ENCODE results near the gene CCDC192.
"Not testable (repeated sequence)": the region's sequence is repeated elsewhere in the genome, so short reads cannot be mapped to it uniquely, and the experiment has no call there.

CCDC192 gene

DNA sequence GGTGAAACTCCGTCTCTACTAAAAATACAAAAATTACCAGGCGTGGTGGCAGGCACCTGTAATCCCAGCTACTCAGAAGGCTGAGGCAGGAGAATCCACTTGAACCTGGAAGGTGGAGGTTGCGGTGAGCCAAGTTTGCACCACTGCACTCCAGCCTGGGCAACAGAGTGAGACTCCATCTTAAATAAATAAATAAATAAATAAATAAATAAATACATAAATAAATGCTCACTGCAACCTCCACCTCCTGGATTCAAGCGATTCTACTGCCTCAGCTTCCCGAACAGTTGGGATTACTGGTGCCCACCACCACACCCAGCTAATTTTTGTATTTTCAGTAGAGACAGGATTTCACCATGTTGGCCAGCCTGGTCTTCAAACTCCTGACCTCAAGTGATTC is 144.4 kb downstream of the CCDC192 start:
- not testable (repeated sequence) for DNase-seq (ENCODE audit: low read depth)

DNA sequence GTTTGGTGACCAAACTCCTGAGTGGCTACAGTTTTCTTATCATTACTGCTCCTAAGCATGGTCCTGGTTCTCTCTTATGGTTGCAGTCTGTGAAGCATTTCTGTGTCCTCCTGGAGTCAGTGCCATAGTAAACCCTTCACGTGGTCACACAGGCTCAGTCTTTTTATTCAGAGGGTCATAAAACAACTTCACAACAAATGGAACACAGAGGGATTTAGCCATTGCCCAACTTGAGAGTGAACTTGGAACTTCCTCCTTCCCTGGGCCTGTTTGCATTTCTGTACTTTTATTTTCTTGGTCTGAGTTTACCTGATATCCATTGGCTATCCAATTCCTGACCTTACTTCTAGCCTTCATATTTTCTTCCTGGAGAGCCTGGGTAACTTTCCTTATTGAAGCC is 144.9 kb downstream of the CCDC192 start:
- no peak for DNase-seq (ENCODE audit: low read depth)

DNA sequence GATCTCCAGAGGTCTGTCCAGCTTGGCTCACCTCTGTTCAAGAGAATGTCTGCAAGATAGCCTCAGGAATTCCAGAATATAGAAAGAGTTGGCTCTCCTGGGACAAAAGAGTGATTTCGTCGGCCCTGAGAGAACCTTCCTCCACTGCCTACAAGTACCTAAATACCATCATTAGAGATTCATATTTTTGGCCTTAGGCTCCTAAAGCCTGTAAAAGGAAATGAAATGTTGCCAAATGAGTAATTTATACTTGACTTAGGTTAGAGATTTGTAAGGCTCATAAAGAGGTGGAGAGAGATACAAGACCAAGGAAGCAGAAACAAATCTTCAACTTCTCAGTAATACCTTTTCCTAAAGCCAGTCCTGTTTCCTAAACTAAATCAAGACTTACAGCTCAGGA is 146.2 kb downstream of the CCDC192 start:
- no peak for DNase-seq (ENCODE audit: low read depth)

DNA sequence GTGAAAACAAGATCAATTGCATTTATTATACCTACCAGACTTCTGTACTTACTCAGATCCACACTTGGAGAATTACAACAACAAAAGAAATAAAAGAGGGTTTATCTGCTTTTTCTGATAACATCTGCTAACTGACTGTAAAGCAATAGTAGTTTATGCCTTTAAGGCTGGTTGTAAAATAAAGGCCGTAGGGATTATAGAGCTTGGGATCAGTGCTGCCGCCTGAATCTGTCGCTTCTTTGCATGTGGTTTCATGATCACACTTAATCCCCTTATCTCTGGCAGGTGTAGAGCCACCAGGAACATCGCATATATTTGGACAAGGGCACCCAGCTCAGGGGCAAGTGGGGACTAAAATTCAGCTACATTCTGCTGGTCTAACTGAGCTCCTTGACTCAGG is 146.7 kb downstream of the CCDC192 start:
- no peak for DNase-seq (ENCODE audit: low read depth)

DNA sequence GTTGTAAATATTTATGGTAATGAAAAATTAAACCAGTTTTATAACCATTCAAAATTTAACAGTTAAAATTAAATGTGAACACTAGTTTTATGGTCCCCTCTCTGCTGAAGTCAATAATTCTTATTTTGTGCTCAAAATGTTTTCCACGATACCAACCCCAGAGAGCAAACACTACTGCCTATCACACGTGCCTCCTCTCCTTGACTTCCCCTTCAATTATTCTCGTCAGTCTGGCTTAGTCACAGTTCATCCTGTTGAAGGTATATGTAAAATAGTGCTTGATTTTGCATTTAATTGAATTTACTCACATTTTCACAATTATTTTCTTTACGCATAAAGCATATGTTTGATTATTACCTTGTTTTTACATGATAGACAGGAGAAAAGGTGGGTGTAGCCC is 148.8 kb downstream of the CCDC192 start:
- no peak for DNase-seq (ENCODE audit: low read depth)

DNA sequence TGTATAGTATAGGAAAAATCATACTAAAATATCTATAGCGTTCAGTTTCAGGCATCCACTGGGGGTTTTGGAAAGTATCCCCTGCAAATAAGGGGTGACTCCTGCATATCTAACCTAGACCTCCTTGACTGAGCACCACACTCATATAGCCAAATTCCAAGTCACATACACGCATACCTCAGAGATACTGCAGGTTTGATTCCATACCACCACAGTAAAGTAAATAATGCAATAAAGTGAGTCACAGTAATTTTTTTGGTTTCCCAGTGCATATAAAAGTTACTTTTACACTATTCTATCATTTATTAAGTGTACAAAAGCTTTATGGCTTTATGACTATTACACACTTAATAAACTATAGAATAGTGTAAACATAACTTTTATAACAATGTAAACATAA is 151.3 kb downstream of the CCDC192 start:
- DNase-seq (ENCODE audit: low read depth): no peak

DNA sequence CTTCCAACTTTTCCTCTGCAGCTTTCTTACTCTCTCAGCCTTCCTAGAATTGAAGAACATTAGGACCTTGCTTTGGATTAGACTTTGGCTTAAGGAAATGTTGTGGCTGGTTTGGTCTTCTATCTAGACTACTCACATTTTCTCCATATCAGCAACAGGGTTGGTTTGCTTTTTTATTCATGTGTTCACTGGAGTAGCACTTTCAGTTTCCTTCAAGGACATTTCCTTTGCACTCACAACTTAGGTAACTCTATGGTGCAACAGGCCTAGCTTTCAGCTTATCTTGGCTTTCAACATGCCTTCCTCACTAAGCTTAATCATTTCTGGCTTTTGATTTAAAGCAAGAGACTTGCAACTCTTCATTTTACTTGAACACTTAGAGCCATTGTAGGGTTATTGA is 153.1 kb downstream of the CCDC192 start:
- DNase-seq (ENCODE audit: low read depth): no peak

DNA sequence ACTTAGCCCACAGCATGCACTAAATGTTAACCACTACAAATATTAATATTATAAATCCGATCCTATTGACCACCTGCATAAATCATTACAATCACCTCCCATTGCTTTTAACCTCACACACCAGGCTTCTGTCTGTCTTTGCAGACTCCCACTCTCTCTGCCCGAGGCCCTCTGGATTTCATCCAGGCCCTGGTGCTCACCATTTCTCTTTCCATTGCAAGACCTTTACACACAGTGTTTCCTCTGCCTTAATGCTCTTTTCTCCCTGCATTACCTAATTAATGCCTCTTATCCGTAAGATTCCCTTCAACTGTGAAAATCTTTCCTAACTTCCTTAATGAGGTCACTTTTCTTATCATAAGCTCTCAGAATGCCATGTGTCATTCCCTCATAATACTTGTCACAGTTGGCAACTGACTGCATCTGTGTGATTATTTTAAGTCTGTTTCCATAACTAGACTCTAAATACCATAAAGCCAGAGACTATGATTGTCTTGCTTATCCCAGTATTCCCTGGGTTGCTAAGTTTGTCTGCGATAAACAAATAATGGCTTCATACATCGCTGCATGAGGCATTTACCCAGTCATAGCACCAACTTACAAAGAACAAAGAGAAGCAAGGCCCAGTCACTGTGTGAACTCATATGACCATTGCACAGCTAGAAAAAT is 155.1 kb downstream of the CCDC192 start:
- no peak for DNase-seq (ENCODE audit: low read depth)

DNA sequence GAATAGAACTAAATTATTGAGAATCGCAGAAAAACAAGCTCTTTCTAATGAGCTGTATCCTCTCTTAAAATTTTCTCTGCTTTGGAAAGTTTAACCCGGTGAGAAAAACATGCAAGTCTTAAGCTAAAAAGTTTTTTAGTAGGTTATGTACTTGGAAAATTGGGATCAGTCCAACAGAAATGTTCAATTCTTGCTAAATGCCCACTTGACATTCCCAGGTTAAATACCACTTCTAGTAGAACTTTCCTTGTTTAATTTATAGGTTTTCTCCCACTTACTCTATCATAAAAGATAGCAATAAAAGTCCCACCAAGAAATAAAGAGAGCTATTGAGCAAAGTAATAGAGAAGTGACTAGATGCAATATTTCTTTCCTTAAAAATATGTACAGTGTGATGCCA is 157.1 kb downstream of the CCDC192 start:
- DNase-seq (ENCODE audit: low read depth): no peak

DNA sequence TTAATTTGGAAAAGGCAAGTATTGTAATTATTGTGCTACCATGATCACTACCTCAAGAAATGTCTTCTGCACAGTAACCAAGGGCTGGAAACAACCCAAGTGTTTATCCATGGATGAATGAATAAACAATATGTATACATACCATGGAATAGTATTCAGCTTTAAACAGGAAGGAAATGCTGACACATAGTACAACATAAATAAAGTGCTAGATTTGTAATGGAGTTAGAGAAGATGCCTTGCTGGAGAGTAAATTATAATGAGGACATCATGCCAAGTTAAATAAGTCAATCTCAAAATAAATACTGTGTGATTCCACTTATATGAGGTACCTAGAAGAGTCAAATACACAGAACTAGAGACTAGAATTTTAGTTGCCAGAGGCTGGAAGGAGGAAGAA is 160.0 kb downstream of the CCDC192 start:
- no peak for DNase-seq (ENCODE audit: low read depth)

DNA sequence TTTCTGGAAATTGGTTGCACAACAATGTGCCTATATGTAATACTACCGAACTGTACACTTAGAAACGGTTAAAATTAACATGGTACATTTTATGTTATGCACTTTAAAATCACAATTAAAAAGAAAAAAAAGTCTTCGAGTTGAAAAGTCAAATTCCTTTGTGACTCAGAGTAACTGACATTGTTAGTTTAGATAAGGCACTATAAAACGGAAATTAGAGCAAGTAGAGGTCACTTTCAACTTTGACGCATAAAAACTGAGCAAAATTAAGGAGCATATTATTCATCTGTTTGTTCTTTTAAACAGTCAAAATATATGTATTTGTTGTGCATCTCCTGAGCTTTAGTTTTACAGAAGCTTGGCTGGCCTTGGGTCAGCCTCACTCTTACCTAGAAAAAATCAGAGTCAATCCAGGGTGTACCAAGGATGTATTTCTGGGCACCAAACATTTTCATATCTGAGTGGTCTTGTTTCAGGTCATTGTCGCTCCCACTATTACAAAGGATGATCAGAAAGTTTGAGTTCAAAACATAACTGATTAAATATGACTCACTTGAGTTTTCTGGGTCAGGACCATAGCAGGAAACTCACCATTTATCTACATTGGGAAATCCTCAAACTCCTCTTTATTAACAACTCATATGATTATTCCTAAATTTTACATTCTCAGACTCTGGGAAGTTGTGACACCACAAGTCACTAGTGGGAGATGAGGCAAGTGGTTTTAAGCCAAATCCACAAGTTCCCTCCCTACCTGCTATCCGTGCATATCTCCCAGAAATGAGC is 160.6 kb downstream of the CCDC192 start:
- no peak for DNase-seq (ENCODE audit: low read depth)

DNA sequence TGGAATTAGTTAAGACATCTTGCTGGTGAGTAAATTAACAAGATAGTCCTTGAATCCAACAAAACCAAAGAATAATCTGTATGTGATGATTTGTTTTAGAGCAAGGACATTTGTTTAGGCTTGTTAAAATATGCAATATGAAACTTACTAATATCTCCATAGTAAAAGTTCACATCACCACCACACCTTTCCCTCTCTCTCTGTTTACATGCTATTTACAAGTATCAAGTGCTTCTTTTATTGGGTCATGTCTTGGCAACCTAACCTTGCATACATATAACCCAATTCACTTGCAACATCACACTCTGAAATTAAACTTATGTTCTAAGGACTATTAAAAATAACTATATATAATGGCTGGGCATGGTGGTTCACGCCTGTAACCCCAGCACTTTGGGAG is 161.3 kb downstream of the CCDC192 start:
- DNase-seq (ENCODE audit: low read depth): no peak

DNA sequence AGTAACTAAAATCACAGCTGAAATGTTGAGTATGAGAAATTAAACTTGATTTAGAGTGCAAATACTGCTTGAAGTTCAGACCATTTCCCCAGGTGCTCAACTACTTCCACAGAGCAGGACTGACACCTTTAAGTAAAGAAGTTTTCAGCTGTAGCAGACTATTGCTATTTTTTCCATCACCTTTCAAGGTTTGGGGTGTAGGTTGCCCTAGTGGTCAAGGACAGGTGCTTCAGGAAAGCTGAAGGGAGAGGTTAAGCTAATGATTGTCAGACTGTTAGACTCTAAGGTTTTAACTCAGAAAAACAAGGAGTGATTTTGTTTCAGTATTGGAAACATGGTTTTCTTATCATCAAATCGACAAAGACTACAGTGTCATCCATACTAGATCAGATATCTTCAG is 162.1 kb downstream of the CCDC192 start:
- DNase-seq (ENCODE audit: low read depth): no peak

DNA sequence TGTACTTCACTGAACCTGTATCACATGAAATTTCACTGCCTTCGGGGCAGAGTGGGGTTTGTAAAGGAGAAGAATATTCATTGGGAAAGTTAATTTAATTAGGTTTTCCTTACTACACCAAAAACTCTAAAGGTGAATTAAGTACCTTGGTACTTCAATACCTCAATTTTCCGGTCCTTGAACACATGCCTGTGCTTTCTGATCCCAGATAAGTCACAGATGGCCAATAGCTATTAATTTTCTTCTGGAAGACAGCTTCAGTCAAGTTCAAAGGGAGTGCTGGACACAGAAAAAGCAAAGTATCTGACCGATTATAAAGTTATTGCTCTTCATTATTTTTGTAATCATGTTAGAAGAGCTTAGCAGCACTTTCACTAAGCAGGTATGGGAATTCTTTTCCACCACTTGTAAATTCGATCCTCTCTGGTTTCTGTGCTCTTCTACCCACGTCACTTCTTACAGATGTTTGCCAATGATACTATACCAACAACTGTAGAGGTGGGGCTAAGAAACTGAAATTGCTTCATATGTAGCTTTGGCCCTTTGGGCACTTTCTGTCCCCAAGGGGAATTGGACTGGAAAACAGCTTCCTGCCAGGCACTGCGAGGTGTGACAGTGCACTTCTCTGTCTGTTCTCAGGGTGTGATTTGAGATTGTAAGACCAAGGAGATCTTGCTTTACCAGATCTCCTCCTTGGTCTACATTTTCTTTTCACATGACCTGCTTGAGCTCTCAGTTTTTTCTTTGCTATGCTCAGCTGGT is 164.0 kb downstream of the CCDC192 start:
- DNase-seq (ENCODE audit: low read depth): no peak

DNA sequence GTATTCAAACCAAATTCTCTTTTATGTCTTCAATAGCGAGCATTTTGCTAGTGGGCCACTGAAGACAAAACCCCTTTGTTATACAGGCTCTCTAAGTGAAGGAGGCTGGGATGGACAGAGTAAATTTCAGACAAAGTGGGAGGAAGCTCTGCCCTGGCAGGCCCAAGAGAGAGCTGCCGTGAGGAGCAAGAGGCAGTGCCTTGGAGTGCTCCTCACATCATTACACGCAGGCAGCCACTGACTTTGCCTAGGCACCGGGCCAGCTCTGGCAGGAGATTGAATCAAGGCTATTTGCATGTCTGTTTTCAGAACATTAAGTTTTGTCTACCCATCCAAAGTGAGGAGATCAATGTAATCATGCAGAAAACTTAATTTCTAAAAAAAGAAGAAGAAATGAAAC is 167.7 kb downstream of the CCDC192 start:
- no peak for DNase-seq (ENCODE audit: low read depth)

DNA sequence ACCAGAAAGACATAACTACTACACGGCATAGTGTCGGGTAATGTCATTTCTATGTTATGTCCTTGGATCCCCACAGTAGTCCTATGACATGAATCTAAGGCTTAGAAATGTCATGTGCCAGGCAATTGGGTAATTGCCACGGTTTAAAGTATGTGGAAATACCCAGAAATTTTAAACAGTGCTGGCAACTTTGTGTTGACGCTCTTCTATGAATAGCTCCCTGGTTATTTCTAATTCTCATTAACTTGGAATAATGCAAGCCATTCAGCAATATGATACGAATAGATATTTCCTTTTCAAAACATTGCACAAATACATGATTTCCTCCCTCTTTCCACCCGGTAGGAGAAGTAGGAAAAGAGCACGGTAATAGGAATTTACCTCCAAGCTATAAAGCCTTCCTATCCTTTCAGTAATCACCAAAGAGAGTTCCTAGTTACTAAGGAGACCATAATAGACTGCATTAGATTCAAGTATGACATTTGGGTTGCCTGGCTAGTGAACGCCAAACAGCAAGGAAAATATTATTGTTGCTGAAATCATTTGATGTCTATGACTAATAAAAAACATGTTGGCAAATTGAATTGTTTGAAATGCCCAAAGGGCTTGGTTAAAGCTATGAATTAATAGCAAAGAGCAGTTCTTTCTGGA is 168.4 kb downstream of the CCDC192 start:
- DNase-seq (ENCODE audit: low read depth): no peak

DNA sequence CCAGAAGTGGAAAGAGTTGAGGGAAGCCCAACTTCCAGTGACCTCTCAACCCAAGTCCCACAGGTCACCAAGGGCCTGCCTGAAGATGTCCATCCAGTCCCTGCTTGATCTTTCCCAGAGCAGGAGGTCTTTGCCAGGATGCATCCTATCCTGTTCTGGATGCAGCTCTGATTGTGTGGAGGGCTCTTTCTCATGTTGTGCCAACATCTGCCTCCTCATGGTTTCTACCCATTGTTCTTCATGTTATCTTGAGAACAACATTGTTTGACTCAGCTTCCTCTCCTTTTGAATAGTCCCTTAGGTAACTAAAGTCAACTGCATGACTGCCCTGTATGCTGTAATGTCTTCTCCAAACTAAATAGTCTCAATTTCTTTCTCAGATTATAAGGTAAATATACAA is 169.3 kb downstream of the CCDC192 start:
- no peak for DNase-seq (ENCODE audit: low read depth)

DNA sequence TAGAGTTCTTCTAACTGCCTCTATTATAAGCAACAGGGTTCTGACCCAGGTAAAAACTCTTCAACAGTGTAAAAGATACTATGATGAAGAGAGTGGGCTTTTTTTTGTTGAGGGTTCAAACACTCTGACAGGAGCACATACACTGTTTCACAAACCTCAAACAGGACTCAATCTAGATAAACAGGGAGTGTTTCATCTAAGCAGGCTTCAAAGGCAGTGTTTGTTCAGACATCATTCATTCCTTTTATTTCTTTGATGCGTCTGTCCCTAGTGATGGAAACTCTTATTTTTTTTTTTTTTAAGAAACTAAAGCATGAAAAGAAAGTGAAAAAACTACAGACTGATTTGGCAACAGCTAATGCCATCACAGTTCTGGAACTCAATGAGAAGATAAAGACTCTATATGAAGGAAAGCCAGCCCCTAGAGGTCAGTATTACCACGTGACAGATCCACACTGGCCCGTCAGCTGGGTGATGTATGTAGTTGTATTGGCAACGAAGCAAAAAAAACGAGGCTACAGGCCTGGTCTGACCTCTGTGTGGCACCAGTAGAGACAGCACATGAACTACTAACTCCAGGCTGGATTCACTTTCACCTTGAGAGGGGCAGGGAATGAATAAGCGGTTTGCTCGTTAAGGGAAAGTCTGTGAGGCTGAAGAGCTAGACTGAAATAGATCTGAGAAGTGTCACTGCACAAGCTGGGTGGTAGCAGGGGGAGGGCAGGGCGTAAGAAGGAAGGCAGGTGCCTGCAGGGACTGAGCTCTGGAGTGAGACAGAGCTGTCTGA is 172.2 kb downstream of the CCDC192 start:
- DNase-seq (ENCODE audit: low read depth): no peak

DNA sequence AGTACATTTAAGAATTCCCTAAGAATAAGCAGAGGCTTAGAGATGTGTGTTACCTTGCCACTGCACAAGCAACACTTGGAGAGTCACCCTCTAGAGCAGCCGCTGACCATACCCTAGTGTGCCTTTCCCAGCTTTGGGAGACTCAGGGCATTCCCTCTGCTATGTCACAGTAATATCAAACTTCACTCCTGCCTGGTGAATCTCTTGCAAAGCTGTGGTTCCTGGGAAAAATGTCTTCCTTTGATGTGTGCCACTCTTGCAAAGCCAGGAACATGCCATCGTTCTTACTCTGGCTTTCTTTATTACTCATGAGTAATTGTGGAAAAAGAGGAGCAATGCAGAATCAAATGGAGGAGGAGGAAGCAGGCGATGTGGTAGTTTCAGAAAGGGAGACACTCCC is 173.2 kb downstream of the CCDC192 start:
- no peak for DNase-seq (ENCODE audit: low read depth)

DNA sequence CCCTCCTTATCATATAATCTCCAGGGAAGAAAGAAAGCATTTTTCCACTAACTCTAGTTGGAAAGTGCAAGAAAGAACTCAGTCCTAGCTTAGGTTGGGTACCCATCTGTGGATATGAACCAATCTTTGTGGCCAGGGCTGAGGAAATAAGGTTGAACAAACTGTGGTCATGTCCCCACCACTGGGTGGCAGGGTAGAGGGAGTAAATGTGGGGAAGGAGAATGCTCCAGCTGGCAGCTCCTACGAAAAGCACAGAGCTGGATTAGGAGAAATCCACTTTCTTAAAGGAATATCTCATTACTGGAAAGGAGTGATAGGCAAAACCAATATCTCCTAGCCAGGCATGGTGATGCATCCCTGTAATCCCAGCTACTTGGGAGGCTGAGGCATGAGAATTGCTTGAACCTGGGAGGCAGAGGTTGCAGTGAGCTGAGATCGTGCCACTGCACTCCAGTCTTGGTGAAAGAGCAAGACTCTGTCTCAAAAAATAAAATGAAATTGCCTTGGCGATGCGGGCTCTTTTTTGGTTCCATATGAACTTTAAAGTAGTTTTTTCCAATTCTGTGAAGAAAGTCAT is 175.1 kb downstream of the CCDC192 start:
- no peak for DNase-seq (ENCODE audit: low read depth)

DNA sequence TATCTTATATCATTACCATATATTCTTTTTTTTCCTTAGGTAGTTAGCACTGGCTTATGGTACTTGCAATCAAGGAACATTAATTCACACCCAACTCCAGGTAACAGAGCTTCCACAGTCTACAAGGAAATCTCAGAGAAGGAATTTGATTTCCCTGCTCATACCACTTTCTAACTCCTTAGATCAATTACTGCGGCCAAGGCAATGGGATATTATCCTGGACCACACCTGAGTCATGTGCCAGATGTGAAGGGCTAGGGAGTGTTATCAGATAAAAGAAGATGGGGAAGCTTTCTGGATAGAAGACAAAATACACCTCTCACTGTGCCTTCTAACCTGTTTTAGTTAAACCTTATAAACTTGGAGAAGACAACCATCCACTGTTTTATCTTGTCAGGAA is 181.2 kb downstream of the CCDC192 start:
- DNase-seq (ENCODE audit: low read depth): no peak

All from stimulated activated CD4-positive, alpha-beta T cell treated with anti-CD3 and anti-CD28 coated beads, Interleukin-2, amount 100 ng/mL, for 4 hours (primary cell).